B cell (primary cell): ENCODE results near the gene LRBA. TPM values are rescaled to one million over a fixed set of nuclear protein-coding genes. Genes with fewer than 3 reads are reported as not detected.

ENCODE experiments used
- ATAC-seq: fragments of 200-7000 bp; cut with Tn5 transposase; one replicate; pipeline ENCODE4 v1.10.0; 2021; ENCODE audit warnings: low read depth, mild to moderate bottlenecking, moderate number of reproducible peaks, moderate library complexity
- CTCF ChIA-PET: fragments of 350-600 bp; sonication (Branson Sonifier 250); formaldehyde crosslinking; loops from one replicate; lab custom pipeline; 2021; ENCODE audit warnings: antibody characterized with exemption, inconsistent platforms; lab: Charles Lee
- POLR2A ChIA-PET: fragments of 350-600 bp; sonication (Branson Sonifier 250); formaldehyde crosslinking; loops from one replicate; lab custom pipeline; 2021; ENCODE audit warnings: antibody characterized with exemption; lab: Charles Lee
- DNase-seq: peaks from one replicate; pipeline ENCODE4 v3.0.0; 2013
- H2AFZ ChIP-seq: 2 replicates; pipeline ENCODE4 v1.6.1; 2012; ENCODE audit warnings: mild to moderate bottlenecking, low read depth, low read length; ENCODE audit not compliant: insufficient read depth, poor library complexity, severe bottlenecking
- H3K27ac ChIP-seq, 2 donors: 1 replicate in 1 of 2; 2 replicates in 1 of 2; pipeline ENCODE4 v1.5.1; 2012 to 2013; ENCODE audit warnings: low read length in 2 of 2, mild to moderate bottlenecking in 2 of 2, moderate library complexity in 1 of 2
- H3K27me3 ChIP-seq, 4 experiments: fragments of 200-600 bp in 1 of 4; sonication (generic) in 1 of 4; replicated peaks in 1 of 4; 1 replicate in 2 of 4; 2 replicates in 2 of 4; pipeline versions ENCODE4 v1.6.1 to v1.7.0; 2013 to 2016; ENCODE audit warnings: low read length in 3 of 4, mild to moderate bottlenecking in 2 of 4, mixed read lengths in 1 of 4, moderate library complexity in 1 of 4; ENCODE audit not compliant: insufficient read depth in 4 of 4, control insufficient read depth in 3 of 4; ENCODE audit errors: control extremely low read depth in 1 of 4
- H3K36me3 ChIP-seq, 2 experiments: replicated peaks in 1 of 2; 1 replicate in 1 of 2; 2 replicates in 1 of 2; pipeline versions ENCODE4 v1.6.1 to v1.7.1; 2013; ENCODE audit warnings: low read length in 1 of 2; ENCODE audit not compliant: insufficient read depth in 2 of 2, control insufficient read depth in 1 of 2; ENCODE audit errors: control extremely low read depth in 1 of 2, extremely low read depth in 1 of 2
- H3K4me1 ChIP-seq, 2 donors: fragments of 200-600 bp in 1 of 2; sonication (generic) in 1 of 2; 1 replicate in 1 of 2; 2 replicates in 1 of 2; pipeline versions ENCODE4 v1.5.1 to v1.6.1; 2013 to 2017; ENCODE audit warnings: low read length in 2 of 2; ENCODE audit not compliant: control insufficient read depth in 2 of 2, insufficient read depth in 2 of 2
- H3K4me2 ChIP-seq: replicated peaks from 2 replicates; pipeline ENCODE3; 2012; ENCODE audit warnings: mild to moderate bottlenecking, low read depth, low read length; ENCODE audit not compliant: poor library complexity, severe bottlenecking
- H3K4me3 ChIP-seq, 5 experiments: fragments of 200-600 bp in 1 of 5; sonication (generic) in 1 of 5; 1 replicate in 3 of 5; 2 replicates in 2 of 5; pipeline versions ENCODE4 v1.5.1 to v1.7.0; 2011 to 2016; ENCODE audit warnings: low read length in 4 of 5, mild to moderate bottlenecking in 4 of 5, low read depth in 2 of 5, control low read depth in 1 of 5, moderate library complexity in 1 of 5; ENCODE audit not compliant: insufficient read depth in 1 of 5; ENCODE audit errors: control extremely low read depth in 1 of 5, extremely low read depth in 1 of 5
- H3K79me2 ChIP-seq: fragments of 200-600 bp; sonication (generic); one replicate; pipeline ENCODE4 v1.6.0; 2016; ENCODE audit warnings: low read length; ENCODE audit not compliant: control insufficient read depth, insufficient read depth
- H3K9ac ChIP-seq: fragments of 200-600 bp; sonication (generic); 2 replicates; pipeline ENCODE4 v1.6.1; 2017; ENCODE audit warnings: mild to moderate bottlenecking, low read length, moderate library complexity
- H3K9me3 ChIP-seq, 3 donors: one replicate each; pipeline versions ENCODE4 v1.6.1 to v1.7.1; 2013; ENCODE audit warnings: low read length in 2 of 3; ENCODE audit not compliant: control insufficient read depth in 2 of 3, insufficient read depth in 1 of 3; ENCODE audit errors: control extremely low read depth in 1 of 3
- H4K20me1 ChIP-seq: 2 replicates; pipeline ENCODE4 v1.6.0; 2012; ENCODE audit warnings: mild to moderate bottlenecking, low read length; ENCODE audit not compliant: insufficient read depth, control insufficient read depth, poor library complexity, severe bottlenecking
- H3K27ac Mint-ChIP-seq: one replicate; pipeline ENCODE4 v1.8.0; 2021; ENCODE audit warnings: mixed read lengths
- H3K27me3 Mint-ChIP-seq: one replicate; pipeline ENCODE4 v1.8.0; 2021; ENCODE audit warnings: mixed read lengths
- H3K4me1 Mint-ChIP-seq: one replicate; pipeline ENCODE4 v1.8.0; 2021; ENCODE audit warnings: mixed read lengths
- H3K4me3 Mint-ChIP-seq: one replicate; pipeline ENCODE4 v1.8.0; 2021; ENCODE audit warnings: mixed read lengths
- H3K9me3 Mint-ChIP-seq: one replicate; pipeline ENCODE4 v1.8.0; 2022; ENCODE audit warnings: mixed read lengths; ENCODE audit not compliant: insufficient read depth
- EZH2 ChIP-seq: IDR thresholded peaks from 2 replicates; pipeline ENCODE4 v1.6.1; 2012; ENCODE audit warnings: borderline replicate concordance, low read depth, mild to moderate bottlenecking, moderate library complexity, low read length; ENCODE audit not compliant: insufficient read depth, poor library complexity, severe bottlenecking
- WGBS: methylation state at CpG from one replicate; pipeline ENCODE4 v1.1.5; 2013; ENCODE audit warnings: missing lambda C conversion rate; ENCODE audit not compliant: insufficient coverage; 5-methylcytosine and 5-hydroxymethylcytosine counted together
- intact Hi-C: fragments of 100-400 bp; cut with micrococcal nuclease; formaldehyde crosslinking; loops from one replicate; pipeline ENCODE4 v1.10.0; 2022
- polyA plus RNA-seq: library from polyadenylated mRNA; depleted of rRNA; stranded (reverse); fragments of >200 nt; gene quantifications from 2 replicates; pipeline ENCODE4 v1.2.3, GENCODE V29; 2012
- total RNA-seq, 2 donors: library from RNA; stranded (reverse); fragments of 120-200 nt in 1 of 2; gene quantifications; 1 replicate in 1 of 2; 2 replicates in 1 of 2; pipeline versions ENCODE4 v1.2.3 to v1.2.4, GENCODE V29; 2013 to 2022
- TF ChIP-seq, protein P1 (sequence below): fragments of 200-600 bp; IDR thresholded peaks from one replicate; pipeline ENCODE4 v1.8.0; 2022; ENCODE audit warnings: antibody characterized with exemption, mild to moderate bottlenecking

The LRBA gene
- total and polyA plus RNA-seq, 2 donors (not counting 1 experiment from before 2014, with no cell fraction given) = 17.5 to 86.7 TPM

DNA sequence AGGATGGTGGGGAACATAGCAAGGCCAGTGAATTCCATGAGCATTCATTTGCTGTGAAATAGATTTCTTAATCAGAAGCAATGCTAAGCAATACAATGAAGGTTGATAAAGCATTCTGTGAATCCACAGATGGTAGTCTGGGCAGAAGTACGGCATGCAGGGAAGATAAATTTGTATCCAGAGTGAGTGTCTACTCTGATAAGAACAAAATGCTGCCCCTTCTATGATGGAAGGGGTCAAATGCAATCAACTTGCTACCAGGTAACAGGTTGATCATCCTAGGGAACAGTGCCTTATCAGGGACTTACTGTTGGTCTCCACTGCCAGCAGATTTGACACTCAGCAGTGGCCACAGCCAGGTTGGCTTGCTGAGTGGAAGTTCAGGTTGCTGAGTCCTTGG is 243.7 kb downstream of the LRBA start:
- ATAC-seq (no peak), DNase-seq (no peak)
- Mint-ChIP-seq H3K27me3 (no peaks in the 10 kb centered on the region), H3K4me1 (no peaks in the 10 kb centered on the region), H3K27ac (no peak overlapping the region), H3K4me3 (no peak overlapping the region), H3K9me3 (no peaks in the 10 kb centered on the region)
- Histone ChIP-seq H3K79me2 (no peaks in the 10 kb centered on the region), H4K20me1 (no peaks in the 10 kb centered on the region), H3K4me1 (no peaks in the 10 kb centered on the region), H2AFZ (no peak overlapping the region), H3K4me3 (no peak overlapping the region), H3K36me3 (peaks cover 0 to 3% of the 10 kb centered on the region in 2 experiments), H3K4me2 (no peak overlapping the region), H3K9ac (no peak overlapping the region), H3K9me3 (no peaks in the 10 kb centered on the region), H3K27me3 (no peaks in the 10 kb centered on the region), H3K27ac (no peak overlapping the region)
- TF ChIP-seq, protein P1, sequence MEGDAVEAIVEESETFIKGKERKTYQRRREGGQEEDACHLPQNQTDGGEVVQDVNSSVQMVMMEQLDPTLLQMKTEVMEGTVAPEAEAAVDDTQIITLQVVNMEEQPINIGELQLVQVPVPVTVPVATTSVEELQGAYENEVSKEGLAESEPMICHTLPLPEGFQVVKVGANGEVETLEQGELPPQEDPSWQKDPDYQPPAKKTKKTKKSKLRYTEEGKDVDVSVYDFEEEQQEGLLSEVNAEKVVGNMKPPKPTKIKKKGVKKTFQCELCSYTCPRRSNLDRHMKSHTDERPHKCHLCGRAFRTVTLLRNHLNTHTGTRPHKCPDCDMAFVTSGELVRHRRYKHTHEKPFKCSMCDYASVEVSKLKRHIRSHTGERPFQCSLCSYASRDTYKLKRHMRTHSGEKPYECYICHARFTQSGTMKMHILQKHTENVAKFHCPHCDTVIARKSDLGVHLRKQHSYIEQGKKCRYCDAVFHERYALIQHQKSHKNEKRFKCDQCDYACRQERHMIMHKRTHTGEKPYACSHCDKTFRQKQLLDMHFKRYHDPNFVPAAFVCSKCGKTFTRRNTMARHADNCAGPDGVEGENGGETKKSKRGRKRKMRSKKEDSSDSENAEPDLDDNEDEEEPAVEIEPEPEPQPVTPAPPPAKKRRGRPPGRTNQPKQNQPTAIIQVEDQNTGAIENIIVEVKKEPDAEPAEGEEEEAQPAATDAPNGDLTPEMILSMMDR = no peak
- TF ChIP-seq EZH2 = no peak
- 100% methylated on average over 1 of the region's 1 CpG for WGBS
- CTCF ChIA-PET = no interaction called here
- POLR2A ChIA-PET = no interaction called here
- intact Hi-C loops = no loop called here

DNA sequence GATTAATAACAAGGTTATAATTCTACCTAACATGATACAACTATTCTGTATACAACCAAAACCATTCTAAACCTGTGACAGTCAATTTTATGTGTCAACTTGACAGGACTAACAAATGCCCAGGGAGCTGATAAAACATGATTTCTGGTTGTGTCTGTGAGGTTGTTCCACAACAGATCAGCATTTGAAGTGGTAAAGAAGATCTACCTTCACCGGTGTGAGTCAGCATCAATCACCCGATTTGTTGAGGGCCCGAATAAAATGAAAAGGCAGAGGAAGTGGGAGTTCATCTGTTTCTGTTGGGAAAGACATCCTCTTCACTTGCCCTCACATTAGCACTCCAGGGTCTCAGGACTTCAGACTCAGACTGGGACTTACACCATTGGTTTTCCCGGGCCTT is 245.2 kb downstream of the LRBA start:
- POLR2A ChIA-PET = no interaction called here
- H3K4me3 ChIP-seq = no peak overlapping the region
- peaks cover 0 to 3% of the 10 kb centered on the region in 2 experiments for H3K36me3 ChIP-seq
- no peaks in the 10 kb centered on the region for H3K27me3 ChIP-seq
- Mint-ChIP-seq H3K9me3 (peaks cover 3% of the 10 kb centered on the region), H3K4me3 (no peak overlapping the region), H3K27me3 (no peaks in the 10 kb centered on the region), H3K27ac (no peak overlapping the region), H3K4me1 (no peaks in the 10 kb centered on the region)
- 100% methylated on average over 2 of the region's 4 CpGs for WGBS
- no peaks in the 10 kb centered on the region for H4K20me1 ChIP-seq
- TF ChIP-seq, protein P1 = no peak
- TF ChIP-seq EZH2 = no peak
- ATAC-seq (no peak), DNase-seq (no peak)
- intact Hi-C loops = no loop called here
- CTCF ChIA-PET = no interaction called here
- H3K9ac ChIP-seq = no peak overlapping the region
- H3K27ac ChIP-seq = no peak overlapping the region
- H3K79me2 ChIP-seq = no peaks in the 10 kb centered on the region
- H3K4me2 ChIP-seq = no peak overlapping the region
- H3K4me1 ChIP-seq = no peaks in the 10 kb centered on the region
- no peaks in the 10 kb centered on the region for H3K9me3 ChIP-seq
- no peak overlapping the region for H2AFZ ChIP-seq
